IMR-90 (cell line): Measurements from ENCODE around the gene REC114. TPM values are rescaled to one million over a fixed set of nuclear protein-coding genes. Genes with fewer than 3 reads are reported as not detected.

Experiments
- ATAC-seq: fragments of 200-7000 bp; cut with Tn5 transposase; 2 replicates; pipeline ENCODE4 v1.9.1; 2020; ENCODE audit warnings: low read depth, mild to moderate bottlenecking, moderate library complexity
- BruUV-seq: library from RNA; stranded (reverse); fragments of 400-500 nt; replicated peaks from 2 replicates; lab custom pipeline; 2021; lab: Mats Ljungman, UMichigan
- CTCF ChIA-PET: fragments of 300-600 bp; formaldehyde crosslinking; extraction: SDS; loops from one replicate; lab custom pipeline; 2021; ENCODE audit warnings: antibody characterized with exemption; lab: Yijun Ruan, JAX
- POLR2A ChIA-PET: fragments of 300-600 bp; sonication (Branson Sonifier 250); formaldehyde crosslinking; loops from one replicate; lab custom pipeline; 2022; ENCODE audit warnings: antibody characterized with exemption; ENCODE audit not compliant: unreplicated experiment; lab: Charles Lee
- DNase-seq: peaks from one replicate; pipeline ENCODE4 v3.0.0; 2013
- H2AFZ ChIP-seq: replicated peaks from 2 replicates; pipeline ENCODE3; 2013; ENCODE audit warnings: low read length, mild to moderate bottlenecking; ENCODE audit not compliant: poor library complexity
- H2AK5ac ChIP-seq: 2 replicates; pipeline ENCODE4 v1.6.1; 2013; ENCODE audit warnings: low read depth, low read length, inconsistent platforms
- H2AK9ac ChIP-seq: replicated peaks from 2 replicates; pipeline ENCODE3; 2013; ENCODE audit warnings: mild to moderate bottlenecking, low read depth, low read length, moderate library complexity; ENCODE audit not compliant: poor library complexity
- H2BK120ac ChIP-seq: 2 replicates; pipeline ENCODE4 v1.6.1; 2013; ENCODE audit warnings: low read depth, low read length, inconsistent platforms
- H2BK15ac ChIP-seq: 3 replicates; pipeline ENCODE4 v1.6.1; 2013; ENCODE audit warnings: low read depth, low read length, inconsistent platforms
- H2BK20ac ChIP-seq: 2 replicates; pipeline ENCODE4 v1.6.1; 2013; ENCODE audit warnings: low read depth, mild to moderate bottlenecking, inconsistent platforms, low read length, moderate library complexity
- H2BK5ac ChIP-seq: 2 replicates; pipeline ENCODE4 v1.6.1; 2013; ENCODE audit warnings: mild to moderate bottlenecking, low read depth, low read length, inconsistent platforms; ENCODE audit not compliant: poor library complexity, severe bottlenecking
- H3K14ac ChIP-seq: replicated peaks from 2 replicates; pipeline ENCODE4 v1.6.1; 2013; ENCODE audit warnings: low read depth, low read length, inconsistent platforms
- H3K18ac ChIP-seq: 2 replicates; pipeline ENCODE4 v1.6.1; 2013; ENCODE audit warnings: low read depth, low read length, control low read depth
- H3K23ac ChIP-seq: 2 replicates; pipeline ENCODE4 v1.6.1; 2013; ENCODE audit warnings: low read depth, low read length, inconsistent platforms
- H3K27ac ChIP-seq: 2 replicates; pipeline ENCODE4 v1.5.1; 2013; ENCODE audit warnings: mild to moderate bottlenecking, control low read depth, low read length; ENCODE audit not compliant: insufficient read depth
- H3K27me3 ChIP-seq: 2 replicates; pipeline ENCODE4 v1.6.1; 2013; ENCODE audit warnings: low read length; ENCODE audit not compliant: control insufficient read depth, insufficient read depth
- H3K36me3 ChIP-seq: 2 replicates; pipeline ENCODE4 v1.6.1; 2013; ENCODE audit warnings: low read length, mixed read lengths; ENCODE audit not compliant: control insufficient read depth, insufficient read depth
- H3K4ac ChIP-seq: 2 replicates; pipeline ENCODE4 v1.6.1; 2013; ENCODE audit warnings: low read depth, low read length, inconsistent platforms
- H3K4me1 ChIP-seq: 2 replicates; pipeline ENCODE4 v1.6.1; 2013; ENCODE audit warnings: low read length, mixed read lengths; ENCODE audit not compliant: control insufficient read depth, insufficient read depth
- H3K4me2 ChIP-seq: 2 replicates; pipeline ENCODE4 v1.6.1; 2013; ENCODE audit warnings: low read depth, mild to moderate bottlenecking, control low read depth, low read length, moderate library complexity
- H3K4me3 ChIP-seq: 2 replicates; pipeline ENCODE4 v1.5.1; 2013; ENCODE audit warnings: low read depth, mild to moderate bottlenecking, control low read depth, low read length, moderate library complexity; ENCODE audit not compliant: insufficient read depth
- H3K56ac ChIP-seq: 2 replicates; pipeline ENCODE4 v1.6.1; 2013; ENCODE audit warnings: low read length, inconsistent platforms; ENCODE audit not compliant: insufficient read depth; ENCODE audit errors: extremely low read depth
- H3K79me1 ChIP-seq, 2 experiments: 2 replicates each; pipeline ENCODE4 v1.6.1; 2013; ENCODE audit warnings: low read length in 2 of 2, inconsistent platforms in 1 of 2, low read depth in 1 of 2
- H3K9ac ChIP-seq: 2 replicates; pipeline ENCODE4 v1.6.1; 2013; ENCODE audit warnings: low read depth, low read length, control low read depth
- H3K9me1 ChIP-seq: 2 replicates; pipeline ENCODE4 v1.6.1; 2013; ENCODE audit warnings: low read length, inconsistent platforms; ENCODE audit not compliant: insufficient read depth
- H3K9me3 ChIP-seq: 2 replicates; pipeline ENCODE4 v1.6.1; 2013; ENCODE audit warnings: low read length; ENCODE audit not compliant: control insufficient read depth, insufficient read depth
- H4K20me1 ChIP-seq: 2 replicates; pipeline ENCODE4 v1.6.1; 2013; ENCODE audit warnings: low read length, inconsistent platforms; ENCODE audit not compliant: insufficient read depth
- H4K5ac ChIP-seq: 2 replicates; pipeline ENCODE4 v1.6.1; 2013; ENCODE audit warnings: mild to moderate bottlenecking, low read depth, low read length, control low read depth
- H4K8ac ChIP-seq, 2 experiments: 2 replicates each; pipeline ENCODE4 v1.6.1; 2013; ENCODE audit warnings: low read depth in 2 of 2, low read length in 2 of 2, control low read depth in 1 of 2, inconsistent platforms in 1 of 2
- H4K91ac ChIP-seq: 2 replicates; pipeline ENCODE4 v1.6.1; 2013; ENCODE audit warnings: low read depth, low read length, inconsistent platforms; ENCODE audit not compliant: insufficient read depth
- CHD1 ChIP-seq: IDR thresholded peaks from 2 replicates; pipeline ENCODE4 v1.6.1; 2012; ENCODE audit warnings: low read depth, low read length, improper control_type of control experiment
- FOS ChIP-seq: fragments of 150-350 bp; IDR thresholded peaks from 2 replicates; pipeline ENCODE4 v1.6.1; 2016; ENCODE audit warnings: low read depth, low read length
- MAFK ChIP-seq: IDR thresholded peaks from 2 replicates; pipeline ENCODE4 v1.6.1; 2012; ENCODE audit warnings: low read depth, low read length, improper control_type of control experiment
- MXI1 ChIP-seq: IDR thresholded peaks from 2 replicates; pipeline ENCODE4 v1.6.1; 2012; ENCODE audit warnings: low read depth, mild to moderate bottlenecking, low read length, moderate library complexity, borderline replicate concordance
- RFX5 ChIP-seq: IDR thresholded peaks from 2 replicates; pipeline ENCODE4 v1.8.0; 2012; ENCODE audit warnings: low read depth, mild to moderate bottlenecking, low read length, moderate library complexity
- SMC3 ChIP-seq: fragments of 150-350 bp; IDR thresholded peaks from 2 replicates; pipeline ENCODE4 v1.6.1; 2016; ENCODE audit warnings: low read depth, mild to moderate bottlenecking, antibody characterized with exemption, low read length, moderate library complexity
- WGBS, 2 experiments: methylation state at CpG; one replicate each; pipeline versions ENCODE4 v1.1.5 to v1.1.7; 2013; ENCODE audit warnings: missing lambda C conversion rate in 2 of 2; ENCODE audit not compliant: insufficient read length in 1 of 2; ENCODE audit errors: extremely low coverage in 2 of 2; 5-methylcytosine and 5-hydroxymethylcytosine counted together
- dilution Hi-C: fragments of 300-500 bp; cut with HindIII; formaldehyde crosslinking; loops from one replicate; pipeline ENCODE4 v1.14.3; 2018; ENCODE audit warnings: low sequenced_read_pairs; ENCODE audit not compliant: unreplicated experiment
- in situ Hi-C: fragments of 300-500 bp; cut with MboI; formaldehyde crosslinking; loops from 3 replicates; pipeline ENCODE4 v1.14.3; 2019; ENCODE audit warnings: low sequenced_read_pairs, inconsistent platforms, mixed read lengths
- intact Hi-C: fragments of 100-400 bp; cut with micrococcal nuclease; formaldehyde crosslinking; loops from 2 replicates; pipeline ENCODE4 v1.10.0; 2022
- polyA plus RNA-seq, 3 experiments: library from polyadenylated mRNA; depleted of rRNA; stranded (reverse); fragments of >200 nt; gene quantifications; 2 replicates each; pipeline ENCODE4 v1.2.3, GENCODE V29; 2012; ENCODE audit warnings: low replicate concordance in 1 of 3
- total RNA-seq: library from RNA; depleted of rRNA; stranded (reverse); fragments of >200 nt; gene quantifications from 2 replicates; pipeline ENCODE4 v1.2.3, GENCODE V29; 2012
- TF ChIP-seq, protein P1 (sequence below): fragments of 150-350 bp; IDR thresholded peaks from 2 replicates; pipeline ENCODE4 v1.6.1; 2017; ENCODE audit warnings: mild to moderate bottlenecking, antibody characterized with exemption, low read length, low read depth
- TF ChIP-seq, protein P2 (sequence below): fragments of 150-350 bp; IDR thresholded peaks from 2 replicates; pipeline ENCODE4 v1.6.1; 2016; ENCODE audit warnings: low read depth, mild to moderate bottlenecking, low read length, moderate library complexity, borderline replicate concordance

Gene REC114
- total and polyA plus RNA-seq, 2 of the 4 experiments (the other 2 are of a cell fraction): not detected

DNA sequence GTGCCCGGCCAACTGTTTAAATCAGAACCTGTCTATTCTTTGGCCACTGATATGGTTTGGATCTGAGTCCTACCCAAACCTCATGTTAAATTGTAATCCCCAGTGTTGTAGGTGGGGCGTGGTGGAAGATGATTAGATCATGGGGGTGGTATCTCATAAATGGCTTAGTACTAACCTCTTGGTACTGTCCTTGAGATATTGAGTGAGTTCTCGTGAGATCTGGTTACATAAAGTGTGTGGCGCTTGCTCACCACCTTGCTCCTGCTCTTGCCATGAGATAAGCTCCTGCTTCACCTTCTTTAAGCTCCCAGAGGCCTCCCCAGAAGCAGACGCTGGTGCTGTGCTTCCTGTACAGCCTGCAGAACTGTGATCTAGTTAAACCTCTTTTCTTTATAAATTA, 42.4 kb downstream of the REC114 start:
- in situ Hi-C loops: loop anchor here (10.0 kb wide), 1 partner anchor 61 kb away; no protein-coding TSS in a partner anchor
- no peaks in the 10 kb centered on the region for H4K20me1 ChIP-seq
- peak overlapping the region; percentile 55; the same call in 1 of the 2 replicates for H3K4me2 ChIP-seq
- H2BK5ac ChIP-seq: no peak overlapping the region
- no peak for TF ChIP-seq MAFK
- TF ChIP-seq, protein P1, sequence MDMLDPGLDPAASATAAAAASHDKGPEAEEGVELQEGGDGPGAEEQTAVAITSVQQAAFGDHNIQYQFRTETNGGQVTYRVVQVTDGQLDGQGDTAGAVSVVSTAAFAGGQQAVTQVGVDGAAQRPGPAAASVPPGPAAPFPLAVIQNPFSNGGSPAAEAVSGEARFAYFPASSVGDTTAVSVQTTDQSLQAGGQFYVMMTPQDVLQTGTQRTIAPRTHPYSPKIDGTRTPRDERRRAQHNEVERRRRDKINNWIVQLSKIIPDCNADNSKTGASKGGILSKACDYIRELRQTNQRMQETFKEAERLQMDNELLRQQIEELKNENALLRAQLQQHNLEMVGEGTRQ: no peak
- no peak for TF ChIP-seq SMC3
- TF ChIP-seq CHD1: no peak
- no peak for TF ChIP-seq FOS
- no peak for TF ChIP-seq RFX5
- TF ChIP-seq, protein P2, sequence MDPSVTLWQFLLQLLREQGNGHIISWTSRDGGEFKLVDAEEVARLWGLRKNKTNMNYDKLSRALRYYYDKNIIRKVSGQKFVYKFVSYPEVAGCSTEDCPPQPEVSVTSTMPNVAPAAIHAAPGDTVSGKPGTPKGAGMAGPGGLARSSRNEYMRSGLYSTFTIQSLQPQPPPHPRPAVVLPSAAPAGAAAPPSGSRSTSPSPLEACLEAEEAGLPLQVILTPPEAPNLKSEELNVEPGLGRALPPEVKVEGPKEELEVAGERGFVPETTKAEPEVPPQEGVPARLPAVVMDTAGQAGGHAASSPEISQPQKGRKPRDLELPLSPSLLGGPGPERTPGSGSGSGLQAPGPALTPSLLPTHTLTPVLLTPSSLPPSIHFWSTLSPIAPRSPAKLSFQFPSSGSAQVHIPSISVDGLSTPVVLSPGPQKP: no peak
- TF ChIP-seq MXI1: no peak
- H3K27ac ChIP-seq: peak overlapping the region; percentile 76; the same call in 1 of the 2 replicates
- no peaks in the 10 kb centered on the region for H3K36me3 ChIP-seq
- peaks cover 17% of the 10 kb centered on the region for H3K27me3 ChIP-seq
- no peaks in the 10 kb centered on the region for H3K9me1 ChIP-seq
- peak overlapping the region; percentile 16; the same call in 1 of the 2 replicates for H3K23ac ChIP-seq
- no peak overlapping the region for H4K91ac ChIP-seq
- no peak overlapping the region; the same call in 1 of the 2 replicates for H3K9ac ChIP-seq
- BruUV-seq: no TSS peak
- H3K79me1 ChIP-seq: no peaks in the 10 kb centered on the region
- DNase-seq (no peak), ATAC-seq (peak; percentile 31)
- no peak overlapping the region for H2BK120ac ChIP-seq
- H3K4me3 ChIP-seq: no peak overlapping the region
- H3K4ac ChIP-seq: 0 out of 2 replicates have a peak overlapping the region, but pooled peaks have one; percentile 4
- H4K5ac ChIP-seq: peak overlapping the region; percentile 64; the same call in 1 of the 2 replicates
- H3K14ac ChIP-seq: no peak overlapping the region
- H3K56ac ChIP-seq: no peak overlapping the region
- intact Hi-C loops: no loop called here
- no peak overlapping the region for H2AK5ac ChIP-seq
- H2AK9ac ChIP-seq: no peak overlapping the region
- H3K9me3 ChIP-seq: no peaks in the 10 kb centered on the region
- CTCF ChIA-PET: no interaction called here
- H3K4me1 ChIP-seq: peaks cover 8% of the 10 kb centered on the region; the same call in 1 of the 2 replicates
- no CpG with 5 or more reads among the region's 5 CpGs for WGBS, 2 experiments
- no peak overlapping the region for H4K8ac ChIP-seq
- H2BK15ac ChIP-seq: no peak overlapping the region
- no peak overlapping the region for H2BK20ac ChIP-seq
- no peak overlapping the region for H2AFZ ChIP-seq
- dilution Hi-C loops: no loop called here
- peak overlapping the region; percentile 81 for H3K18ac ChIP-seq
- POLR2A ChIA-PET: no interaction called here
